Omental fat pad (tissue), 4 donors: ENCODE measurements around the gene TP73. TPM values are rescaled to one million over a fixed set of nuclear protein-coding genes. Genes with fewer than 3 reads are reported as not detected.
A peak's percentile ranks its signal among the peaks of the same experiment; 100 is the strongest.

Experiments
- ATAC-seq: fragments of 150-250 bp; one replicate; pipeline ENCODE4 v1.9.1; 2016; ENCODE audit warnings: mild to moderate bottlenecking, moderate library complexity; ENCODE audit not compliant: low FRiP score
- DNase-seq: peaks from one replicate; pipeline ENCODE4 v3.0.0-alpha.2; 2019; ENCODE audit warnings: low spot score
- CTCF ChIP-seq, 3 donors: fragments of 450-650 bp; IDR thresholded peaks; one replicate each; pipeline ENCODE4 v1.5.1; 2016 to 2017; ENCODE audit warnings: antibody characterized with exemption in 3 of 3, mild to moderate bottlenecking in 3 of 3, moderate library complexity in 2 of 3
- total RNA-seq, 4 donors: library from RNA; depleted of rRNA; stranded (reverse); fragments of >200 nt; gene quantifications; one replicate each; pipeline ENCODE4 v1.1.0, GENCODE V29; 2016

Gene TP73
- total RNA-seq, 4 donors from 2014 or later: not detected

- DNase-seq (no peak), ATAC-seq (no peak)
- no peak for TF ChIP-seq CTCF (IDR thresholded peaks at IDR 0.05)
These were observed 9.2 kb upstream of the TP73 start for GRCh38 chr1:3642919-3643675.

GRCh38 chr1:3644273-3644672, 8.0 kb upstream of the TP73 start:
- no peak for ATAC-seq
- DNase-seq: no peak
- no peak for TF ChIP-seq CTCF (IDR thresholded peaks at IDR 0.05)

- TF ChIP-seq CTCF (IDR thresholded peaks at IDR 0.05): no peak
- ATAC-seq (no peak), DNase-seq (no peak)
These were observed 7.1 kb upstream of the TP73 start for GRCh38 chr1:3645247-3645646.

GRCh38 chr1:3645666-3646355, 6.5 kb upstream of the TP73 start:
- TF ChIP-seq CTCF (IDR thresholded peaks at IDR 0.05): no peak
- no peak for ATAC-seq
- no peak for DNase-seq

- DNase-seq (no peak), ATAC-seq (no peak)
These were observed 5.7 kb upstream of the TP73 start for GRCh38 chr1:3646596-3646995.

GRCh38 chr1:3649342-3650247, 2.7 kb upstream of the TP73 start, which contains the start of gene WRAP73:
TSS of gene WRAP73 (minus strand) at chr1:3650103. CDS start at chr1:3649999, 104 bp downstream.
- ATAC-seq: peak; percentile 79
- DNase-seq: peak; percentile 74
- TF ChIP-seq CTCF (IDR thresholded peaks at IDR 0.05): no peak

More at GRCh38 chr1:3646596-3646995, 5.7 kb upstream of the TP73 start:
- TF ChIP-seq CTCF (IDR thresholded peaks at IDR 0.05): no peak
